Measurements from ENCODE around the gene CASS4.
"Not testable (repeated sequence)": the region's sequence is repeated elsewhere in the genome, so short reads cannot be mapped to it uniquely, and the experiment has no call there.

Gene CASS4, protein sequence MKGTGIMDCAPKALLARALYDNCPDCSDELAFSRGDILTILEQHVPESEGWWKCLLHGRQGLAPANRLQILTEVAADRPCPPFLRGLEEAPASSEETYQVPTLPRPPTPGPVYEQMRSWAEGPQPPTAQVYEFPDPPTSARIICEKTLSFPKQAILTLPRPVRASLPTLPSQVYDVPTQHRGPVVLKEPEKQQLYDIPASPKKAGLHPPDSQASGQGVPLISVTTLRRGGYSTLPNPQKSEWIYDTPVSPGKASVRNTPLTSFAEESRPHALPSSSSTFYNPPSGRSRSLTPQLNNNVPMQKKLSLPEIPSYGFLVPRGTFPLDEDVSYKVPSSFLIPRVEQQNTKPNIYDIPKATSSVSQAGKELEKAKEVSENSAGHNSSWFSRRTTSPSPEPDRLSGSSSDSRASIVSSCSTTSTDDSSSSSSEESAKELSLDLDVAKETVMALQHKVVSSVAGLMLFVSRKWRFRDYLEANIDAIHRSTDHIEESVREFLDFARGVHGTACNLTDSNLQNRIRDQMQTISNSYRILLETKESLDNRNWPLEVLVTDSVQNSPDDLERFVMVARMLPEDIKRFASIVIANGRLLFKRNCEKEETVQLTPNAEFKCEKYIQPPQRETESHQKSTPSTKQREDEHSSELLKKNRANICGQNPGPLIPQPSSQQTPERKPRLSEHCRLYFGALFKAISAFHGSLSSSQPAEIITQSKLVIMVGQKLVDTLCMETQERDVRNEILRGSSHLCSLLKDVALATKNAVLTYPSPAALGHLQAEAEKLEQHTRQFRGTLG

DNA sequence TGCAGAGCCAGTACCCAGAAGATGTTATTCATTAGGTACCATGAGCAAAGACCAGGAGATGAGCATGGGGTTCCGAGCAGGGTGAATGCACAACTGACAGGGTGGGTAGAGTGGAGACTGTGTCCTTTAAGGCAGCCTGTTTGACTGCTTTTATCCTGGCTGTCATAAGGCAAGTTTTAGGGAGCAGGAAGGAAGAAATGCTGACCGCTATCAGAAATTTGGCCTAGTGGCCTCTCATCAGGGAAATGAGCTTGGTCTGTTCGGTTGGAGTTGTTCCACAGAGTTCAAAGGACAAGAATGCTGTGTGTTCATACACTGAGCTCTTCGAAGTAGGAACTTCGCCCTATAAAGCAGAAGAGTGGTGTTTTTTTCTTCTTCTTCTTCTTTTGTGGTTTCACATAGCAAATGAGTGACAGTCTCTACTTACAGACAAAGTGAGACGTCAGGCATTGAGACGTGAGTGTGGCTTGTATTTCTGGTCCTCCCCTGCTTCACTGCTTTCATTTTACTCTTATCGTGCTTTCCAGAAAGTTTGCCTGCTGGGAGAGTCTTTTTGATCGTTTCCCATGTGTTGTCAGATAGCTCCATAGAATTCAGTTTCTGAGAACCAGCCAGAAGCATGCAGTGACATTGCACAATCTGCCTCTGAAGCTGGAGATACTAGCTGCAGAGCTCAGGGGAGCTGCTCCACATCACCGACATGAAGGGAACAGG lies at the start of gene CASS4:
Gene CASS4 (plus strand): TSS at position 502 of the 714 bp plus-strand sequence. CDS start 199 bp downstream, at position 701.
- in situ Hi-C loops (cut with MboI; ENCODE audit: low sequenced_read_pairs) = no loop called here

DNA sequence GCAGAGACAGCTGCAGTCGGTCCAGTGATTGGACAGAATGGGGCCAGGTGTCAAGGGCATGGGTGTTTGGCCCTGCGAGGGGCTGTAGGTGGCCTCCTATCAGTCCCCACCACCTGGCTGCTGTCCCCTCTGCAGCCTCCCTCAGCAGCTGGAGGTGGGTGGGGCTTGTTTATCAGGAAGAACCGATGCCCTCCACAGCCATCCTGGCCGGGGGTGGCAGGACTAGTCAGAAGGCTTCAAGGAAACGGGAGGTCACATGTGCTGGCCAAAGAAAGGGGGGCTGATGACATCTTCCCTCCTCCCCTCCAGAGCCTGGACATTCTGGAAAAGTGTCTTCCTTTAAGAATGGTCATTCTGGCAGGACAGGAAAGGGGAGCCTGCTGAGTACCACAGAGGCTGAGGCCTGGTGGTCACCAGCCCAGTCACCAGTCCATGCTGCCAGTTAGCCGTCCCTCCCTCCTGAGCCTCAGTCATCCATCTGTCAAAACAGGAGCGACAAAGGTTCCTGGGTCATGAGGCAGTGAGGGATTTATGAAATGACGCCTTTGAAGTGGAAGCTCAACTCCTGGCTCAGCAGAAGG lies 49.1 kb upstream of the CASS4 start:
- in situ Hi-C loops (cut with MboI; ENCODE audit: low sequenced_read_pairs) = no loop called here

GRCh38 chr20:56363491-56363890 lies 48.6 kb upstream of the CASS4 start:
- in situ Hi-C loops (cut with MboI; ENCODE audit: low sequenced_read_pairs) = no loop called here

DNA sequence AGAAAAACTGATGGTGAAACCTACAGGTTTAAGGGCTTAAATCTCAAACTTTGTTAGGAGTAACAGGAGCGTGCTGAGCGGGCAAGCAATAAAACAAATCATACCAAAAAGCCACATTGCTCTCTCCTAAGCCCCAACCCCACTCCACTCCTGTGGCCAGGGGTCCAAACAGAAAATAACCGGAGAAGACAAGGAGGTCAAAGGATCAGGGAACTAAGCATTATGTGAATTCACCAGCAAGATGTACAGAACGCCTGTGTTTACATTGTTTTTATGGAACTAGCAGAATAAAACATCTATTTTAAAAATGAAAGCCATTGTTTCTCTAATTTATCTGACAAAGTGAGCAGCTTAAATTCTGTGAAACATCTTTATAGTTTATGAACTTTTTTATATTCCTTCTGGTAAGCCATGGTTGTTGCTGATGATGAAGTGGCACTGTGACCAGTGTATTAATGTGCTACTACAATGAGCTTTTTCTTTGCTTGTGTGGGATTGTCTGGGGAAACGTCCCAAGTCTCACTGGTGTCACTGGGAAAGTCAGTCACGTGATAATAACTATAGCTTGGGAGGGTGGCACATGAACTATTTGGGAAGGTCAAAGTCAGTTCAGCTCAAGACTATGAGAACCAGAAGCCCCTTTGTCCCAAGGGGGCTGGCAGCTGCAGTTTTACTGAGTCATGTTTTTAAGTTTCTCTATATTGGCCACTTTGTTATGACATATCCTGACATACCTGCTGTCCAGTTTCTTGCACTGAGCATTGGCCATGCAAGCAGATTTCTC lies 43.5 kb upstream of the CASS4 start:
- in situ Hi-C loops (cut with MboI; ENCODE audit: low sequenced_read_pairs) = no loop called here

DNA sequence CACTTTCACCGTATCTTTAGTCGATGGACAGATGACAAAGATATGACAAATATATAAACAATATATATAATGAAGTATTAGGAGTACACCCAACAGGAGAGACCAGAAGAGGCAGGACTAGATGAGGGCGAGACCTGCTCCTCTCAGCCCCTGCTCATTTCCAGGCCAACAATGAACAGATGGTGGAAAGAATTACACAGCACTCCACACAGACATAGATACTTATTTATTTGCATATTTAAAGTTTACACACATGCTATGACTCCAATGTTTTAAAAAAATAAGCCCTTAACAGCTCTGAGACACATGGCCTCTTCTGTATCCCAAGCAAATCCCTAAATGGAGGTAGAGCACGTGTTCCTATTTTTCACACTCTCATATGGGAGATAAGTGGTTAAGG lies 42.9 kb upstream of the CASS4 start:
- in situ Hi-C loops (cut with MboI; ENCODE audit: low sequenced_read_pairs) = no loop called here

DNA sequence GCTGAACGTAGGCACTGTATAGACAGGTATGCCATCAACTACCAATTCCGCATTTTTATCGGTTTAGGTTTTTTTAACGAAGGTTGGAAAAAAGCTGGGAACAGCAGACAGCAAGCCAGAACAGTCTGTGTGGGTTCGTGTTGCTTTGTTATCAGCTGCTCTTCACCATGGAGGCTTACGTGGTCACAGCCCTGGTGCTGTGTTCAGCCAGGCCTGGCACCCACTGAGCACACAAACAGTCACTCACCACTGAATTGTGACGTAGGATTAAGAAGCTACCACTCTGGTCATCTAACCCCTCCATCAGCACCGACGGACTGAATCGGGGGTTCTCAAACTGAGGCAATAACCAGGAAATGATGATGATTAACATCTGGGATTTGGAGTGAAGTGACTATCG lies 40.1 kb upstream of the CASS4 start:
- in situ Hi-C loops (cut with MboI; ENCODE audit: low sequenced_read_pairs) = no loop called here

DNA sequence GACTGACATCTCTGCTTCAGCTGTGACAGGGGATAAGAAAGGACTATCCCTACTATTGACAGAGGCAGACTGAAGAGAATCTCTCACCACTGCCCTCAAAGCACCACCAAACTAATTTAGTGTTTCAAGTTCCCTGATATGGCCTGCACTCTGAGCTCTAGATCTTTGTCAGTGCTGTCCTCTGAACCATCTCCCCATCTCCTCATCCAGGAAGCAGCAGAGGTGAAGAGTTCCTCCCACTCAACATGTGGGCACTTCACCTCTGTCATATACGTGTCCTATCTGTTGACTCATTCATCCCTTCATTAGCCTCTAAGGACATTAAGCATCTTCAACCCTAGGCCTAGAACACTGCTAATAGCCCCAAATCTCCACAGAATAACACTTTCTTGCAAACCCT lies 39.2 kb upstream of the CASS4 start:
- in situ Hi-C loops (cut with MboI; ENCODE audit: low sequenced_read_pairs) = no loop called here

DNA sequence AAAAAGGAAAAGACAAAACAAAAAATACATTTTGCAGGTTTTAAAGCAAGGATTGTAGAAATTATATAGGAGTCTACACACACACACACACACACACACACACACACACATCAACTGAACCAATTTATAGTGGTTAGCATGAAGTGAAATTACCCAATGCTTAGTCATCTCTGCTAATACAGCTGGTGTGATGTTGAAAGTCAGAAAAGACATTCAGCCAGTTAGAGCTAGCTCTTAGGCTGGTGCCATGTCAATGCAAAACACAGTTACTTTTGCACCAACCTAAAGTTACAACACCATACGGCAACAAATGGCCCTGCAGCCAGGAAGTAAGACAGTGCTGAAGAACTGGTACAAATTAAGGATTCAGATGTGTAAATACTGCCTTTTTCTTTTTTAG lies 38.1 kb upstream of the CASS4 start:
- in situ Hi-C loops (cut with MboI; ENCODE audit: low sequenced_read_pairs) = no loop called here

DNA sequence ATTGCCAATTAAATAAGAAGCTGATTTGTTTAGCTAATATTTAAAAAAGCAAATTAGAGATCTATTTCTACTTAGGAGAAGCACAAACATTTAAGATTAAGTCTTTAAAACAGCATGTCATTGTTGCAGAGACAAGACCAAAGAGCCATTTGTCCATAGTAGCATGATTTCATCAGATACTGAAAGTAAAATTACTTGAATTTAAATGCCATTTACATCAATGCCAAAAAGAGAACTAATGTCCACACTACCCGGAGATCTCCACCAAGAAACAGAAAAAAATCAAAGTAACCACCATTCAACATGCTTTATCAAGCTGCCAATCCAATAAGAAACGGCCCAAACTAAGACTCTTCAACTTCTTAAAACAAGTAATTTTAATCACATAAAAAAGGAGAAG lies 35.7 kb upstream of the CASS4 start:
- in situ Hi-C loops (cut with MboI; ENCODE audit: low sequenced_read_pairs) = no loop called here

DNA sequence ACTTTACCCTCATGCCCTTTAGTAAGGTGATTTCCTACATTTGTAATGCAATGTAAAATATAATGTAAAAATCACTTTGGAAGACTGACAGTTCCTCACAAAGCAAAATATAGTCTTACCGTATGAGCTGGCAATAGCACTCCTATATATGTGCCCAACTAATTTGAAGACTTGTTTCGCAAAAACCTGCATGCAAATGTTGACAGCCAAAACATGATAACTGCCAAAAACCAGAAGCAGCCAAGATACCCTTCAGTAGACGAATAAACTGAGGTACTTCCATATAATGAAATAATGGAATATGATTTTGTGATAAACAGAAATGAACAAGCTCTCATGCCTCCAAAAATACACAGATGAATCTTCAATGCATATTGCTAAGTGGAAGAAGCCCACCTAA lies 33.7 kb upstream of the CASS4 start:
- in situ Hi-C loops (cut with MboI; ENCODE audit: low sequenced_read_pairs) = no loop called here

- in situ Hi-C loops (cut with MboI; ENCODE audit: low sequenced_read_pairs) = no loop called here
These were observed 31.7 kb upstream of the CASS4 start for GRCh38 chr20:56380375-56380774.

- in situ Hi-C loops (cut with MboI; ENCODE audit: low sequenced_read_pairs) = no loop called here
These were observed 30.6 kb upstream of the CASS4 start for GRCh38 chr20:56381501-56381900.

DNA sequence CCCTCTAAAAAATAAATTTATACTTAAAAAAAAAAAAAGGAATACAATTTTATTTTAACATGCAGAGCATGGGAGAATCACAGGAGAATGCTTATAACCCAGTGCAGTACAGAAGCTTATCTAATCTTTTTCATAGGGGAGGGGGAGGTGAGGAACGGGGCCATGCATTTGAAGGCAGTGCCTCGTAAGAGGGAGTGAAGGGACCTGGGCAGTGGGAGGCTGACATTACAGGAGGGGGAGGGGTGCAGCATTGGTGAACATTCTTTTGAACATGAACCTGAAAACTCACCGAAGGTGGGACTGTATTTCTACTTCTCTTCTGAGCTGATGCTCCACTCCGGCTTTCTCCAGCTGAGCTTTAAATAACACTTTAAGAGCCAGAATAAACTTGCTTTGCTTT lies 29.4 kb upstream of the CASS4 start:
- in situ Hi-C loops (cut with MboI; ENCODE audit: low sequenced_read_pairs) = no loop called here

- in situ Hi-C loops (cut with MboI; ENCODE audit: low sequenced_read_pairs) = no loop called here
These were observed 28.7 kb upstream of the CASS4 start for GRCh38 chr20:56383334-56383733.

DNA sequence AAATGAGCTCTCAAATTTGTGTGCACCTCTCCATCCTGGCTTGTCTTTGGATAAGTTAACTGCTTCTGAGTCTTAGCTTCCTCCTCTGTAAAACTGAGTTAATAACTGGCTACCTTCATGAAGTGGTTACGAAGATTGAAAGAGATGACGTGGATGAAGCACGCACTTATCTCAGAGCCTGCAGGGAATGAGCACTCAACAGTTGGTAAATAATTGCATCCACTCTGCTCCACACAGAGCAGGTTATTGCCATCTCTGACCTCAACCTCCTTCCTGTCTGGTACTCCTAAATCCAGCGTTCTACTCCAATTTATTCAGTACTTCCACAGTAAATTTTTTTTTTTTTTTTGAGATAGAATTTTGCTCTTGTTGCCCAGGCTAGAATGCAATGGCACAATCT lies 26.9 kb upstream of the CASS4 start:
- in situ Hi-C loops (cut with MboI; ENCODE audit: low sequenced_read_pairs) = no loop called here

GRCh38 chr20:56386219-56386618 lies 25.8 kb upstream of the CASS4 start:
- in situ Hi-C loops (cut with MboI; ENCODE audit: low sequenced_read_pairs) = no loop called here

DNA sequence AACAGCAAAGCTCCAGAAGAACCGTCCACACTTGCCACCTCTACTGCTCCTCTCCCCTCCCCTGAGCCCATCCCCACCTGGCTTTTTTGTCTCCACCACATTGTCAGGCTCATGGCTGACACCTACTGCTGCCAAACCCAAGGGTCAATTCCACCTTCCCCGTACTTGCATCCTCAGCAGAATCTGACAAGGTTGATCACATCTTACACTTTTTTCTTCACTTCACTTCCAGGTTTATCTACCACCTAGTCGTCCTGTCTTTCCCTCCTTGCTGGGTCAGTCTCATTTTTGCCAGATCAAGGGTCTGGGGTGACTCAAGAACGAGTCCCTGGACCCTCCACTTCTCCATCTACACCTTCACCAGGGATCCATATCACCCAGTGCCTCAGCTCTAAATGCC lies 23.2 kb upstream of the CASS4 start:
- in situ Hi-C loops (cut with MboI; ENCODE audit: low sequenced_read_pairs) = no loop called here

GRCh38 chr20:56389807-56390206 lies 22.3 kb upstream of the CASS4 start:
- in situ Hi-C loops (cut with MboI; ENCODE audit: low sequenced_read_pairs) = no loop called here

- in situ Hi-C loops (cut with MboI; ENCODE audit: low sequenced_read_pairs) = not testable (repeated sequence)
These were observed 21.7 kb upstream of the CASS4 start for GRCh38 chr20:56390396-56390795.

- in situ Hi-C loops (cut with MboI; ENCODE audit: low sequenced_read_pairs) = no loop called here
These were observed 21.0 kb upstream of the CASS4 start for GRCh38 chr20:56391037-56391436.

All from hTERT RPE-1 (cell line).